Measurements from ENCODE around the gene PTDSS2. TPM values are rescaled to one million over a fixed set of nuclear protein-coding genes. Genes with fewer than 3 reads are reported as not detected.
A peak's percentile ranks its signal among the peaks of the same experiment; 100 is the strongest.
"Not testable (repeated sequence)": the region's sequence is repeated elsewhere in the genome, so short reads cannot be mapped to it uniquely, and the experiment has no call there.

PTDSS2 gene
- total and polyA plus RNA-seq, 5 donors: 30.2 to 33.3 (median 30.9) TPM

GRCh38 chr11:464316-464715 lies 14.2 kb downstream of the PTDSS2 start:
- no peaks in the 10 kb centered on the region for H3K4me1 ChIP-seq (ENCODE audit: control insufficient read depth, insufficient read depth, low read length)
- intact Hi-C loops (cut with DNase I): no loop called here
- DNase-seq (peak in 2 of 3 donors; percentile 36 to 50), ATAC-seq (no peak)
- no peak overlapping the region for H3K4me3 ChIP-seq (ENCODE audit: low read length)
- H3K9me3 ChIP-seq (ENCODE audit: control insufficient read depth, low read length): no peaks in the 10 kb centered on the region
- WGBS: 94% methylated on average over 24 of the region's 24 CpGs
- H3K27ac ChIP-seq (ENCODE audit: low read length): no peak overlapping the region
- no peaks in the 10 kb centered on the region for H3K27me3 ChIP-seq (ENCODE audit: control insufficient read depth, insufficient read depth)

- DNase-seq: peak in 2 of 3 donors; percentile 19 to 25
- intact Hi-C loops (cut with DNase I): no loop called here
- H3K9me3 ChIP-seq (ENCODE audit: control insufficient read depth, low read length): no peaks in the 10 kb centered on the region
Observed at GRCh38 chr11:465896-466530, 15.9 kb downstream of the PTDSS2 start.

GRCh38 chr11:468036-468435 lies 18.0 kb downstream of the PTDSS2 start:
- 51% methylated on average over 12 of the region's 12 CpGs for WGBS
- peaks cover 2% of the 10 kb centered on the region for H3K4me1 ChIP-seq (ENCODE audit: control insufficient read depth, insufficient read depth, low read length)
- no peaks in the 10 kb centered on the region for H3K9me3 ChIP-seq (ENCODE audit: control insufficient read depth, low read length)
- H3K4me3 ChIP-seq (ENCODE audit: low read length): no peak overlapping the region
- ATAC-seq (no peak), DNase-seq (peak in 2 of 3 donors; percentile 34 to 46)
- peak overlapping the region; percentile 60 for H3K27ac ChIP-seq (ENCODE audit: low read length)
- intact Hi-C loops (cut with DNase I): no loop called here
- H3K27me3 ChIP-seq (ENCODE audit: control insufficient read depth, insufficient read depth): no peaks in the 10 kb centered on the region

More at GRCh38 chr11:465896-466530, 15.9 kb downstream of the PTDSS2 start:
- Histone ChIP-seq H3K4me1 (ENCODE audit: control insufficient read depth, insufficient read depth, low read length) (peaks cover 2% of the 10 kb centered on the region), H3K27ac (ENCODE audit: low read length) (no peak overlapping the region), H3K4me3 (ENCODE audit: low read length) (no peak overlapping the region), H3K27me3 (ENCODE audit: control insufficient read depth, insufficient read depth) (no peaks in the 10 kb centered on the region)
- WGBS: 83% methylated on average over 9 of the region's 9 CpGs
- no peak for ATAC-seq

GRCh38 chr11:468493-468892 lies 18.4 kb downstream of the PTDSS2 start:
- peak overlapping the region; percentile 60 for H3K27ac ChIP-seq (ENCODE audit: low read length)
- 40% methylated on average over 6 of the region's 6 CpGs for WGBS
- H3K27me3 ChIP-seq (ENCODE audit: control insufficient read depth, insufficient read depth): no peaks in the 10 kb centered on the region
- H3K9me3 ChIP-seq (ENCODE audit: control insufficient read depth, low read length): no peaks in the 10 kb centered on the region
- ATAC-seq: peak; percentile 43 to 60
- peak in 2 of 3 donors; percentile 26 to 36 for DNase-seq
- intact Hi-C loops (cut with DNase I): no loop called here
- H3K4me1 ChIP-seq (ENCODE audit: control insufficient read depth, insufficient read depth, low read length): peaks cover 2% of the 10 kb centered on the region
- H3K4me3 ChIP-seq (ENCODE audit: low read length): no peak overlapping the region

GRCh38 chr11:469026-469683 lies 19.1 kb downstream of the PTDSS2 start:
- H3K4me1 ChIP-seq (ENCODE audit: control insufficient read depth, insufficient read depth, low read length); ATAC-seq; H3K9me3 ChIP-seq (ENCODE audit: control insufficient read depth, low read length); H3K27me3 ChIP-seq (ENCODE audit: control insufficient read depth, insufficient read depth); intact Hi-C loops (cut with DNase I): not testable (repeated sequence)
- 25% methylated on average over 19 of the region's 19 CpGs for WGBS
- Histone ChIP-seq H3K27ac (ENCODE audit: low read length) (peak overlapping the region; percentile 89), H3K4me3 (ENCODE audit: low read length) (peak overlapping the region; percentile 17)
- DNase-seq: peak in 2 of 3 donors; percentile 36 to 48

GRCh38 chr11:469684-470560 lies 19.8 kb downstream of the PTDSS2 start:
- peak overlapping the region; percentile 17 for H3K4me3 ChIP-seq (ENCODE audit: low read length)
- H3K27ac ChIP-seq (ENCODE audit: low read length): peak overlapping the region; percentile 89
- peaks cover 2% of the 10 kb centered on the region for H3K4me1 ChIP-seq (ENCODE audit: control insufficient read depth, insufficient read depth, low read length)
- no peaks in the 10 kb centered on the region for H3K9me3 ChIP-seq (ENCODE audit: control insufficient read depth, low read length)
- DNase-seq (peak; percentile 63 to 87 (median 82)), ATAC-seq (peak; percentile 83 to 87)
- 60% methylated on average over 28 of the region's 28 CpGs for WGBS
- intact Hi-C loops (cut with DNase I): no loop called here
- no peaks in the 10 kb centered on the region for H3K27me3 ChIP-seq (ENCODE audit: control insufficient read depth, insufficient read depth)

- peaks cover 2% of the 10 kb centered on the region for H3K4me1 ChIP-seq (ENCODE audit: control insufficient read depth, insufficient read depth, low read length)
- no peak overlapping the region for H3K4me3 ChIP-seq (ENCODE audit: low read length)
- H3K27ac ChIP-seq (ENCODE audit: low read length): no peak overlapping the region
- intact Hi-C loops (cut with DNase I): no loop called here
- no peak for ATAC-seq
- peak in 2 of 3 donors; percentile 48 to 51 for DNase-seq
- 98% methylated on average over 61 of the region's 61 CpGs for WGBS
- H3K27me3 ChIP-seq (ENCODE audit: control insufficient read depth, insufficient read depth): no peaks in the 10 kb centered on the region
- no peaks in the 10 kb centered on the region for H3K9me3 ChIP-seq (ENCODE audit: control insufficient read depth, low read length)
Observed at GRCh38 chr11:471468-472145, 21.5 kb downstream of the PTDSS2 start.

- no peak for ATAC-seq
- Histone ChIP-seq H3K4me3 (ENCODE audit: low read length) (no peak overlapping the region), H3K27me3 (ENCODE audit: control insufficient read depth, insufficient read depth) (no peaks in the 10 kb centered on the region), H3K27ac (ENCODE audit: low read length) (no peak overlapping the region), H3K9me3 (ENCODE audit: control insufficient read depth, low read length) (no peaks in the 10 kb centered on the region), H3K4me1 (ENCODE audit: control insufficient read depth, insufficient read depth, low read length) (peaks cover 2% of the 10 kb centered on the region)
- intact Hi-C loops (cut with DNase I): no loop called here
- peak in 2 of 3 donors; percentile 45 to 55 for DNase-seq
- WGBS: 90% methylated on average over 13 of the region's 13 CpGs
Observed at GRCh38 chr11:472272-472671, 22.2 kb downstream of the PTDSS2 start.

- Histone ChIP-seq H3K4me3 (ENCODE audit: low read length) (no peak overlapping the region), H3K9me3 (ENCODE audit: control insufficient read depth, low read length) (no peaks in the 10 kb centered on the region), H3K27me3 (ENCODE audit: control insufficient read depth, insufficient read depth) (no peaks in the 10 kb centered on the region), H3K27ac (ENCODE audit: low read length) (no peak overlapping the region), H3K4me1 (ENCODE audit: control insufficient read depth, insufficient read depth, low read length) (peaks cover 2% of the 10 kb centered on the region)
- intact Hi-C loops (cut with DNase I): no loop called here
- ATAC-seq (no peak), DNase-seq (peak in 2 of 3 donors; percentile 41 to 69)
- WGBS: 88% methylated on average over 28 of the region's 28 CpGs
Observed at GRCh38 chr11:472816-473215, 22.7 kb downstream of the PTDSS2 start.

GRCh38 chr11:473415-473814 lies 23.3 kb downstream of the PTDSS2 start:
- no peak for ATAC-seq
- no peak overlapping the region for H3K4me3 ChIP-seq (ENCODE audit: low read length)
- intact Hi-C loops (cut with DNase I): no loop called here
- no peaks in the 10 kb centered on the region for H3K27me3 ChIP-seq (ENCODE audit: control insufficient read depth, insufficient read depth)
- peak in 2 of 3 donors; percentile 29 to 38 for DNase-seq
- 98% methylated on average over 19 of the region's 19 CpGs for WGBS
- no peak overlapping the region for H3K27ac ChIP-seq (ENCODE audit: low read length)
- H3K9me3 ChIP-seq (ENCODE audit: control insufficient read depth, low read length): no peaks in the 10 kb centered on the region
- H3K4me1 ChIP-seq (ENCODE audit: control insufficient read depth, insufficient read depth, low read length): peaks cover 2% of the 10 kb centered on the region

Data from right cardiac atrium (tissue), 5 donors.